ENCODE results near the gene DAAM1.
A peak's percentile ranks its signal among the peaks of the same experiment; 100 is the strongest.

DAAM1 gene

DNA sequence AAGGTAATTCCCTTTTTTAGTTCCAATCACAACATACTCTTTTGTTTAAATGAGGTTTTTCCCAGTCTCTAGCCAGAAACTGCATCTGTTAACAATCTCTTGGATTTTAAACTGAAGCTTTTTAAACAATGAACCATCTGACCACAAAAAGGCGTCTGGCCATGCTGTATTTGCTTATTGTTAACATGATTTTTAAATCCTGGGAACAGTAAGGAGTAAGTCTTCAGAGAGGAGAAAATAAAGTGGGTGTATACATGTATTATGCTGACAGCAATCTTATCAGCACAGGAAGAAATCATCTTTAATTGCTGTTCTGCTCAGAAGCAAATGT is 106.2 kb downstream of the DAAM1 start:
- TF ChIP-seq, protein P1, sequence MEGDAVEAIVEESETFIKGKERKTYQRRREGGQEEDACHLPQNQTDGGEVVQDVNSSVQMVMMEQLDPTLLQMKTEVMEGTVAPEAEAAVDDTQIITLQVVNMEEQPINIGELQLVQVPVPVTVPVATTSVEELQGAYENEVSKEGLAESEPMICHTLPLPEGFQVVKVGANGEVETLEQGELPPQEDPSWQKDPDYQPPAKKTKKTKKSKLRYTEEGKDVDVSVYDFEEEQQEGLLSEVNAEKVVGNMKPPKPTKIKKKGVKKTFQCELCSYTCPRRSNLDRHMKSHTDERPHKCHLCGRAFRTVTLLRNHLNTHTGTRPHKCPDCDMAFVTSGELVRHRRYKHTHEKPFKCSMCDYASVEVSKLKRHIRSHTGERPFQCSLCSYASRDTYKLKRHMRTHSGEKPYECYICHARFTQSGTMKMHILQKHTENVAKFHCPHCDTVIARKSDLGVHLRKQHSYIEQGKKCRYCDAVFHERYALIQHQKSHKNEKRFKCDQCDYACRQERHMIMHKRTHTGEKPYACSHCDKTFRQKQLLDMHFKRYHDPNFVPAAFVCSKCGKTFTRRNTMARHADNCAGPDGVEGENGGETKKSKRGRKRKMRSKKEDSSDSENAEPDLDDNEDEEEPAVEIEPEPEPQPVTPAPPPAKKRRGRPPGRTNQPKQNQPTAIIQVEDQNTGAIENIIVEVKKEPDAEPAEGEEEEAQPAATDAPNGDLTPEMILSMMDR (IDR thresholded peaks at IDR 0.05; ENCODE audit: extremely low read depth, missing control alignments) = no peak
- no peak for DNase-seq (ENCODE audit: low spot score)

- TF ChIP-seq, protein P1 (IDR thresholded peaks at IDR 0.05; ENCODE audit: extremely low read depth, missing control alignments) = no peak
- no peak for DNase-seq (ENCODE audit: low spot score)
These were observed 107.5 kb downstream of the DAAM1 start for GRCh38 chr14:59295951-59296350.

- DNase-seq (ENCODE audit: low spot score) = no peak
- TF ChIP-seq, protein P1 (IDR thresholded peaks at IDR 0.05; ENCODE audit: extremely low read depth, missing control alignments) = no peak
These were observed 108.0 kb downstream of the DAAM1 start for GRCh38 chr14:59296508-59296907.

DNA sequence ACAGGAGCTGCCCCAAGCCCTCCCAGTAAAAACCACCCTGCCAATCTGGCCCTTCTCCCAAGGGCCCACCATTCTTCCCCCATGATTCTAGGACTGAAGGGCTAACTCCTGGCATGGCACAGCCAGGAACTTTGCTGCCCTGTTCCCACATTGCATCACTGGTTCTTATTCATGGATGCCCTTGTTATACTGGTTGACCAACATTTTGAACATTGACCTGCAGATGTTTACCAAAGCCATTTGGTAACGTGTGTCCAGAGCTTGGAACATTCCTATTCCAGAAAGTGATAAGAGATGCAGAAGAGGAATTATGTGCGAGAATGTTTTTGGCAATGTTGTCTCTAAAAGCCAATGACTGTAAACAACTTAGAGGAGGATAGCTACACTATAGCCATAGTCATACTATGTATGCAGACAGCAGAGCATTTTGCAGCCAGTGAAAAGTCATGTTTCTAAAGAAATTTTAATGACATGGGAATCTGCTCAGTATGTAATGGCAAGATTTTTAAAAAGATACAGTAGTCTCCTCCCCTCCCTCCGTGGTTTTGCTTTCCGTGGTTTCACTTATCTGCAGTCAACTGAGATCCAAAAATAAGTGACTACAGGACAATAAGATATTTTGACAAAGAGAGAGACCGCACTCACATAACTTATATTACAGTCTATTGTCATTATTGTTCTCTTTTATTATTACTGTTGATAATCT is 108.8 kb downstream of the DAAM1 start:
- TF ChIP-seq, protein P1 (IDR thresholded peaks at IDR 0.05; ENCODE audit: extremely low read depth, missing control alignments) = no peak
- DNase-seq (ENCODE audit: low spot score) = no peak

- DNase-seq (ENCODE audit: low spot score) = no peak
- TF ChIP-seq, protein P1 (IDR thresholded peaks at IDR 0.05; ENCODE audit: extremely low read depth, missing control alignments) = no peak
These were observed 111.3 kb downstream of the DAAM1 start for GRCh38 chr14:59299731-59300130.

DNA sequence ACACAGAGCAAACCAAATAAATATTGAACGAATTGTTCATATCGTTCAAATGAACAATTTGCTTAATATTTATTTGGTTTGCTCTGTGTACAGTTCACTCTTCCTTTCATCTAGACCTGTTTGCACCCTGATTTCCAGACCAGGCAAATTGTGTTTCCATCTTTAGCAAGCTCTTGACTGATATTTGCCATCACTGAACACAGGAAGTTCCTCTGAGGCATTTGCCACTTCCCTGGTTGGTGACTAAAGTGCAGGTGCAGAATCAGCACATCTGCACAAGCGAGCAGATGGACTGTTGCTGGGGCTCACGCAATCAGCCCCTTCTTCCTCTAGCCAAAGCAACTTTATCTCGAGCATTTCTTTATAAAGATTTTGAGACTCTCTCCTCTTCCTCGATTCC is 112.9 kb downstream of the DAAM1 start:
- TF ChIP-seq, protein P1 (IDR thresholded peaks at IDR 0.05; ENCODE audit: extremely low read depth, missing control alignments) = no peak
- DNase-seq (ENCODE audit: low spot score) = peak; percentile 21

DNA sequence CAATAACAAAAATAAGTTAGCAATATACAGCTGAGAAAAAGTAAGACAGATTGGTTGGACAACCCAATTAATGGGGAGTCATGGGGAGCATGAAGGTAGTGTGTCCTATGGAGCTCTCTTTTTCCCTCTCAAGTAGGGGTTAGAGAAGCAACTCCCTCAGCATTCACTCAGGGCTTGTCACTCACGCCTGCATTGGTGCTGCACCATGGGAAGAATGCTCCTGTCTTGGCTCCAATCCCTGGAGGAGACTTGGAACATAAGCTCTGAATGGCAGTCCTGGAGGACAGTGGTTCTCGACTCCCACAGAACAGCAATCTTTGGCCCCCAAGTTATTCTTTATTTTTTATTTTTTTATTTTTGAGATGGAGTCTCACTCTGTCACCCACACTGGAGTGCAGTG is 113.8 kb downstream of the DAAM1 start:
- DNase-seq (ENCODE audit: low spot score) = no peak
- TF ChIP-seq, protein P1 (IDR thresholded peaks at IDR 0.05; ENCODE audit: extremely low read depth, missing control alignments) = no peak

Measured in GM20000 (cell line).